Right lobe of liver (tissue), 4 donors: ENCODE data around the gene OR4Q2.

Experiments used
- CTCF ChIP-seq, 4 donors: fragments of 200-600 bp in 3 of 4; fragments of 450-650 bp in 1 of 4; IDR thresholded peaks; one replicate each; pipeline versions ENCODE4 v1.5.1 to v1.8.0; 2016 to 2022; ENCODE audit warnings: antibody characterized with exemption in 4 of 4, mild to moderate bottlenecking in 2 of 4
- POLR2A ChIP-seq: fragments of 450-650 bp; IDR thresholded peaks from one replicate; pipeline ENCODE4 v1.6.1; 2017; ENCODE audit warnings: antibody characterized with exemption, mild to moderate bottlenecking
- donor health status: DM: no; HTN: no; CAD: no.
- donor health status: DM: no; HTN: no; CAD: no.
- donor health status: DM: no; HTN: yes; CAD: no.

GRCh38 chr14:20035449-20035848 lies 33.5 kb downstream of the OR4Q2 start:
- TF ChIP-seq POLR2A (no peak), CTCF (IDR thresholded peaks at IDR 0.05) (no peak)
